ENCODE data around the gene NKX1-1.

NKX1-1 gene

DNA sequence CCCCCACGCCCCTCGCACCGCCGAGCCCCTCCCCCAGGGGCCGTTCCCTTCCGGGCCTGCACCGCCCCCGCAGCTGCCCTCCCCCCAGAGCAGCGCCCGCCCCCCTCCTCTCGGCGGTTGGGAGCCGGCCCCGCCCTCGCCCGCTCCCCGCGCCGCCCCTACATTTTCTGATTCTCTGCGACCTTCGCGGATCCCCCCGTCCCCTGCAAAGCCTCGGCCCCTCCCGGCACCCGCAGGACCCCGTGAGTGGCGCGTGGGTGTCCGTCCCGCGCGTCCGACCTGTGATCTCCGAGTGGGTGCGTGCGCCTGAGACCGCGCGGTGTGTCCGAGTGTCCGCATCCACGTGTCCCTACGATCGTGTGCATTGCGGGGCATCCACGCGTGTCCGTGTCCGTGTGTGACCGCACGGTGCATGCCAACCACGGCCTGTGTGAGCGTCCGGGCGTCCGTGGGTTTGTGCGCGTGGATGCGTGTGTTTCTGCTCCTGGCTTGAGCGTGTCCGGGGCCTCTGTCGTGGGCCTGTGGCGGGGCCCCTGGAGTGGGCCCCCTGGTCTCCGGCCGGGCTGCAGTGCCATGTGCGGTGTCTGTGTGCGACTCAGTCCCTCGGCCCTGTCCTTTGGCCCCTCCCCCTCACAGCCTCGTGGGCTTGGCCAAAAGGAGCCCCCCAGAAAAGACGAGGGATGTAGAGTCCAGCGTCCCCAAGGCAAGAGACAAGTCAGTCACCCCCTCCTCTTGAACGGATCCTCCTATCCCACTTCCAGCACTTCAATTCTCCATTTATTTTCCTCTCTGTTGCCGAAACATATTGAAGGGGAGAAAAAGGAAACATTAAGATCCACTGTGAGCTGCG lies 8.8 kb upstream of the NKX1-1 start:
- no peak overlapping the region for H3K4me3 ChIP-seq (replicated peaks; ENCODE audit: low read depth, low read length)
- DNase-seq (ENCODE audit: extremely low read depth, insufficient read length), result no peak
- no peaks in the 10 kb centered on the region for H3K27me3 ChIP-seq (replicated peaks; ENCODE audit: control insufficient read depth, insufficient read depth, low read length)
- H3K36me3 ChIP-seq (ENCODE audit: control insufficient read depth, insufficient read depth, low read length), result no peaks in the 10 kb centered on the region
- TF ChIP-seq, protein P1, sequence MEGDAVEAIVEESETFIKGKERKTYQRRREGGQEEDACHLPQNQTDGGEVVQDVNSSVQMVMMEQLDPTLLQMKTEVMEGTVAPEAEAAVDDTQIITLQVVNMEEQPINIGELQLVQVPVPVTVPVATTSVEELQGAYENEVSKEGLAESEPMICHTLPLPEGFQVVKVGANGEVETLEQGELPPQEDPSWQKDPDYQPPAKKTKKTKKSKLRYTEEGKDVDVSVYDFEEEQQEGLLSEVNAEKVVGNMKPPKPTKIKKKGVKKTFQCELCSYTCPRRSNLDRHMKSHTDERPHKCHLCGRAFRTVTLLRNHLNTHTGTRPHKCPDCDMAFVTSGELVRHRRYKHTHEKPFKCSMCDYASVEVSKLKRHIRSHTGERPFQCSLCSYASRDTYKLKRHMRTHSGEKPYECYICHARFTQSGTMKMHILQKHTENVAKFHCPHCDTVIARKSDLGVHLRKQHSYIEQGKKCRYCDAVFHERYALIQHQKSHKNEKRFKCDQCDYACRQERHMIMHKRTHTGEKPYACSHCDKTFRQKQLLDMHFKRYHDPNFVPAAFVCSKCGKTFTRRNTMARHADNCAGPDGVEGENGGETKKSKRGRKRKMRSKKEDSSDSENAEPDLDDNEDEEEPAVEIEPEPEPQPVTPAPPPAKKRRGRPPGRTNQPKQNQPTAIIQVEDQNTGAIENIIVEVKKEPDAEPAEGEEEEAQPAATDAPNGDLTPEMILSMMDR (IDR thresholded peaks at IDR 0.05; ENCODE audit: insufficient read depth, low read length, poor library complexity, severe bottlenecking), result no peak

DNA sequence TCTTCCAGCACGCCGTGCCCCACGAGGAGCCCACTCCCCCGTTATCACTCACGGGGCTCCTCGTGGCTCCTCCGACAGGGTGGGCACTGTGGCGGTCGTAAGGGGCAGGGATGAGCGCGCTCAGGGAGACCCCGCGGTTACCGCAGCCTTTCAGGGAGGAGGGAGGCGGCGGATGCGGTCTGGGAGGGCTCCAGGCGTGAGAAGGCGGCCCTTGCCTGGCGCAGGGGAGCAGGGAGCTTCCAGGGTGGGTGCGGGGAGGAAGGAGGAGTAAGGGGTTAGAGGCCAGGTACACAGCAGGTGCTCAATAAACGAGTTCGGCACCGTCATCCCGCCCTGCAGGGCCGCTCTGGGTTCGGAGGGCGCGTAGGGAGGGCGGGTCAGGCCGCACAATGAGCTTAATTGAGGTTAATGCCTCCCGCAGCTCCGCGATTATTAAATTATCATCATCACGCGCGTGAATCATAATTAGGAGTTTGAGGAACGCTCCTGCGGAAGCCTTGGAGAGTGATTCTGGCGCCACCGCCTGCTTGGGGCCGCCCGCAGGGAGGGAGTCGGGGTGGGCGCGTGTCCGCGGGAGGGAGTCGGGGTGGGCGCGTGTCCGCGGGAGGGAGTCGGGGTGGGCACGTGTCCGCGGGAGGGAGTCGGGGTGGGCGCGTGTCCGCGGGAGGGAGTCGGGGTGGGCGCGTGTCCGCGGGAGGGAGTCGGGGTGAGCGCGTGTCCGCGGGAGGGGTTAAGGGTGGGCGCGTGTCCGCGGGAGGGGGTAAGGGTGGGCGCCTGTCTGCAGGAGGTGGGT lies 7.6 kb upstream of the NKX1-1 start:
- no peaks in the 10 kb centered on the region for H3K27me3 ChIP-seq (replicated peaks; ENCODE audit: control insufficient read depth, insufficient read depth, low read length)
- no peak overlapping the region for H3K4me3 ChIP-seq (replicated peaks; ENCODE audit: low read depth, low read length)
- TF ChIP-seq, protein P1 (IDR thresholded peaks at IDR 0.05; ENCODE audit: insufficient read depth, low read length, poor library complexity, severe bottlenecking), result no peak
- DNase-seq (ENCODE audit: extremely low read depth, insufficient read length), result no peak
- H3K36me3 ChIP-seq (ENCODE audit: control insufficient read depth, insufficient read depth, low read length), result no peaks in the 10 kb centered on the region

DNA sequence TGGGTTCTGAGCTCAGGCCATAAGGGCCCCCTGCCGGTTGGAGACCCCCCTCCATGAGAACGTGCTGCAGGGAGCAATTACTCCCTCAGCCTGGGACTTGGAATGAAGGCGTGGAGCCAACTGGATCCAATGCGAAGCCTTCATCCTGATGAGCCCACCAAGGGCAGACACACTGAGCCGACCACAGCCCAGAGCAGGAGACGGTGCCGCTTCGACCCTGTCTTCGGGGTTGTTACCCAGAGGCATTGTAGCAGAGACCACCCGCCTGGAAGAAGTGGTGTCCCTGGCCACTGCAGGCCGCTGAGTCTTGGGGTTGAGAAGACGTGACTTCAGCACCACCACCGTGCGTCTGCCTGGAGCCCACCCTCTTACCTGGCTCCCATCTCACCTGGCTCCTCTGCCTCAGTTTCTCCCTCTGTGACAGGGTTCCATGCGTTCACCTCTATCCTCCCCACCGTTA lies 7.0 kb upstream of the NKX1-1 start:
- no peak overlapping the region for H3K4me3 ChIP-seq (replicated peaks; ENCODE audit: low read depth, low read length)
- TF ChIP-seq, protein P1 (IDR thresholded peaks at IDR 0.05; ENCODE audit: insufficient read depth, low read length, poor library complexity, severe bottlenecking), result no peak
- no peak for DNase-seq (ENCODE audit: extremely low read depth, insufficient read length)
- H3K36me3 ChIP-seq (ENCODE audit: control insufficient read depth, insufficient read depth, low read length), result no peaks in the 10 kb centered on the region
- no peaks in the 10 kb centered on the region for H3K27me3 ChIP-seq (replicated peaks; ENCODE audit: control insufficient read depth, insufficient read depth, low read length)

DNA sequence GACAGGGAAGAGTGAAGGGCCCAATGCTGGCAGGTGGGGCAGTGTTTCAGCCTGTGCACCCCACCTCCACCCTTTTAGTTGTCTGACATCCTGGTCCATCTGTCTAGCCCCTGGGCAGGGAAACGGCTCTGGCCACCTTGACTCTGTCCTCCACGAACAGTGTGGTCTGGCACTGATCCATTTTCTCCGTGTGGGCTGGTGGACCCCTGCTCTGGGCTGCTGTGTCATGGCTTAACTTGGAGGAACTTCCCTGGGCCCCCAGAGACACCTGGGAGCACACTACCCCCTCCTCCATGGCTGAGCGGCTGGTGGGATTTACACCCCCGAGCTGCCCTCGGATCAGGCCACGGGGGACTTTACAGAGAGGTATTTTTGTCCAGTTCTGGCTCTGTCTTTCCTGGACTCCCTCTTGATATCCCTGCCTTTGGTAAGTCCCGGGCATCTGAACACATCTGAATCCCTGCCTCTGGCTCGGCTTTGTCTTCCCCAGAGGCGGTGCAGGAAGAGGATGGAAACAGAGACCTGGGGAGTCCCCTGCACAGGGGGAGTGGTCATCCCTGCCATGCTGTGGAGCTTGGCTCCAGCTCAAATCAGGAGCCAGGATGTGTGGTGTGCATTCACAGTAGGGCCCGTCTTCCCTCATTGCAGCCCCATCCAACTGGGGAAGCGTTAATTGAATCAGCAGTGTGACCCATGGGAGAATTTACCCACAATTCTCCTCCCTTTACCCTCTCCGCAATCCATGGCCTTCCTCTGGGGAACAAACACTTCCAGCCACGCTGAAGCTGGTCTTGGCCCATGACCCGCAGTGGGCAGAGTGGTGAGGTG lies 6.3 kb upstream of the NKX1-1 start:
- H3K27me3 ChIP-seq (replicated peaks; ENCODE audit: control insufficient read depth, insufficient read depth, low read length), result no peaks in the 10 kb centered on the region

More for the DNA sequence above, 6.3 kb upstream of the NKX1-1 start:
- Histone ChIP-seq H3K4me3 (replicated peaks; ENCODE audit: low read depth, low read length) (no peak overlapping the region), H3K36me3 (ENCODE audit: control insufficient read depth, insufficient read depth, low read length) (no peaks in the 10 kb centered on the region)
- TF ChIP-seq, protein P1 (IDR thresholded peaks at IDR 0.05; ENCODE audit: insufficient read depth, low read length, poor library complexity, severe bottlenecking), result no peak
- DNase-seq (ENCODE audit: extremely low read depth, insufficient read length), result no peak

Data from GM06990 (cell line).